Upper lobe of left lung (tissue), 4 donors: ENCODE measurements around the gene SLC2A14.

Source experiments
- CTCF ChIP-seq, 6 experiments: fragments of 450-650 bp in 4 of 6; fragments of 200-600 bp in 2 of 6; sonication (generic) in 2 of 6; IDR thresholded peaks; one replicate each; pipeline ENCODE4 v1.5.1; 2016 to 2019; ENCODE audit warnings: antibody characterized with exemption in 6 of 6
- EP300 ChIP-seq, 4 donors: sonication (generic); formaldehyde crosslinking; IDR thresholded peaks; one replicate each; pipeline ENCODE4 v1.5.1; 2017; ENCODE audit warnings: antibody characterized with exemption in 4 of 4, control low read depth in 2 of 4
- POLR2A ChIP-seq, 4 donors: fragments of 450-650 bp; IDR thresholded peaks; one replicate each; pipeline ENCODE4 v1.5.1; 2016 to 2017; ENCODE audit warnings: antibody characterized with exemption in 4 of 4, mild to moderate bottlenecking in 2 of 4

- TF ChIP-seq CTCF (IDR thresholded peaks at IDR 0.05), result no peak
- no peak for TF ChIP-seq POLR2A (IDR thresholded peaks at IDR 0.05)
- no peak for TF ChIP-seq EP300 (IDR thresholded peaks at IDR 0.05)
Measured at GRCh38 chr12:7884689-7885088, 12.0 kb upstream of the SLC2A14 start.
